Right hindlimb (tissue), 1 donor: Measurements from ENCODE around the gene TMEM108.
A peak's percentile ranks its signal among the peaks of the same experiment; 100 is the strongest.
"Not testable (repeated sequence)": the region's sequence is repeated elsewhere in the genome, so short reads cannot be mapped to it uniquely, and the experiment has no call there.

Experiments
- DNase-seq: peaks from one replicate; pipeline ENCODE4 v3.0.0-alpha.2; 2018

The TMEM108 gene

GRCh38 chr3:133038089-133038730 is at the start of gene TMEM108:
TMEM108 (plus strand) TSS chr3:133038391.
- DNase-seq: peak; percentile 86

- no peak for DNase-seq
Measured at GRCh38 chr3:132995971-132996370, 42.2 kb upstream of the TMEM108 start.

GRCh38 chr3:132997404-132998185 is 40.6 kb upstream of the TMEM108 start:
- DNase-seq: no peak

GRCh38 chr3:133005032-133005431 is 33.2 kb upstream of the TMEM108 start:
- not testable (repeated sequence) for DNase-seq

- no peak for DNase-seq
Measured at GRCh38 chr3:133007601-133008000, 30.6 kb upstream of the TMEM108 start.

- DNase-seq: no peak
Measured at GRCh38 chr3:133014325-133014724, 23.9 kb upstream of the TMEM108 start.

- not testable (repeated sequence) for DNase-seq
Measured at GRCh38 chr3:133015573-133015972, 22.6 kb upstream of the TMEM108 start.

- DNase-seq: no peak
Measured at GRCh38 chr3:133016838-133017309, 21.3 kb upstream of the TMEM108 start.

- no peak for DNase-seq
Measured at GRCh38 chr3:133018921-133019320, 19.3 kb upstream of the TMEM108 start.

- DNase-seq: no peak
Measured at GRCh38 chr3:133021206-133021605, 17.0 kb upstream of the TMEM108 start.

- DNase-seq: no peak
Measured at GRCh38 chr3:133023362-133023761, 14.8 kb upstream of the TMEM108 start.

GRCh38 chr3:133025546-133025945 is 12.6 kb upstream of the TMEM108 start:
- DNase-seq: no peak

GRCh38 chr3:133032301-133032700 is 5.9 kb upstream of the TMEM108 start:
- DNase-seq: no peak

GRCh38 chr3:133037436-133037835 is 755 bp upstream of the TMEM108 start:
- DNase-seq: no peak

GRCh38 chr3:133038731-133039375 is 662 bp downstream of the TMEM108 start:
- no peak for DNase-seq

- DNase-seq: peak; percentile 84
Measured at GRCh38 chr3:133040696-133041523, 2.7 kb downstream of the TMEM108 start.

GRCh38 chr3:133041524-133041829 is 3.3 kb downstream of the TMEM108 start:
- no peak for DNase-seq

- DNase-seq: no peak
Measured at GRCh38 chr3:133042778-133043177, 4.6 kb downstream of the TMEM108 start.

- DNase-seq: no peak
Measured at GRCh38 chr3:133047980-133048379, 9.8 kb downstream of the TMEM108 start.

GRCh38 chr3:133049491-133049890 is 11.3 kb downstream of the TMEM108 start:
- DNase-seq: no peak

GRCh38 chr3:133050891-133051290 is 12.7 kb downstream of the TMEM108 start:
- no peak for DNase-seq

GRCh38 chr3:133053532-133053931 is 15.3 kb downstream of the TMEM108 start:
- DNase-seq: no peak

GRCh38 chr3:133054586-133054985 is 16.4 kb downstream of the TMEM108 start:
- DNase-seq: no peak
